Spleen (tissue), 11 donors: ENCODE measurements around the gene C11orf71. TPM values are rescaled to one million over a fixed set of nuclear protein-coding genes. Genes with fewer than 3 reads are reported as not detected.

Experiments
- DNase-seq: peaks from one replicate; pipeline ENCODE4 v3.0.0-alpha.2; 2020
- H3K27ac ChIP-seq, 8 donors: fragments of 200-600 bp; sonication (generic) in 7 of 8; 1 replicate in 4 of 8; 2 replicates in 4 of 8; pipeline versions ENCODE4 v1.5.0 to v1.8.0; 2016 to 2021; ENCODE audit warnings: inconsistent platforms in 4 of 8, mild to moderate bottlenecking in 4 of 8, moderate library complexity in 1 of 8
- H3K27me3 ChIP-seq, 7 donors: fragments of 200-600 bp; sonication (generic) in 6 of 7; replicated peaks in 1 of 7; 1 replicate in 4 of 7; 2 replicates in 3 of 7; pipeline versions ENCODE4 v1.5.0 to v1.8.0; 2016 to 2021; ENCODE audit warnings: inconsistent platforms in 3 of 7, mild to moderate bottlenecking in 1 of 7
- H3K36me3 ChIP-seq, 6 donors: fragments of 200-600 bp; sonication (generic) in 5 of 6; 1 replicate in 4 of 6; 2 replicates in 2 of 6; pipeline versions ENCODE4 v1.5.0 to v1.8.0; 2016 to 2021; ENCODE audit warnings: inconsistent platforms in 2 of 6
- H3K4me1 ChIP-seq, 6 donors: fragments of 200-600 bp; sonication (generic) in 5 of 6; 1 replicate in 3 of 6; 2 replicates in 3 of 6; pipeline versions ENCODE4 v1.5.0 to v1.8.0; 2016 to 2021; ENCODE audit warnings: inconsistent platforms in 3 of 6
- H3K4me3 ChIP-seq, 8 donors: fragments of 200-600 bp; sonication (generic) in 7 of 8; 1 replicate in 4 of 8; 2 replicates in 4 of 8; pipeline versions ENCODE4 v1.5.0 to v1.8.0; 2016 to 2021; ENCODE audit warnings: inconsistent platforms in 4 of 8, mild to moderate bottlenecking in 4 of 8, moderate library complexity in 2 of 8
- H3K9me3 ChIP-seq, 8 donors: fragments of 200-600 bp; sonication (generic) in 7 of 8; 1 replicate in 4 of 8; 2 replicates in 4 of 8; pipeline versions ENCODE4 v1.5.0 to v1.8.0; 2016 to 2021; ENCODE audit warnings: inconsistent platforms in 4 of 8
- CTCF ChIP-seq, 11 experiments: fragments of 200-600 bp in 7 of 11; fragments of 450-650 bp in 4 of 11; sonication (generic) in 4 of 11; IDR thresholded peaks in 8 of 11; conservative IDR thresholded peaks in 3 of 11; 1 replicate in 7 of 11; 2 replicates in 4 of 11; pipeline versions ENCODE4 v1.4.0 to v1.8.0; 2016 to 2021; ENCODE audit warnings: antibody characterized with exemption in 11 of 11, inconsistent platforms in 4 of 11, mild to moderate bottlenecking in 1 of 11
- POLR2A ChIP-seq, 3 donors: fragments of 450-650 bp; IDR thresholded peaks; one replicate each; pipeline ENCODE4 v1.5.1; 2017; ENCODE audit warnings: antibody characterized with exemption in 3 of 3, mild to moderate bottlenecking in 1 of 3
- POLR2AphosphoS5 ChIP-seq, 3 donors: sonication (generic); formaldehyde crosslinking; IDR thresholded peaks; one replicate each; pipeline ENCODE4 v1.5.1; 2017; ENCODE audit warnings: antibody characterized with exemption in 3 of 3
- WGBS, 5 donors: extraction: QIAGEN DNeasy Blood & Tissue Kit in 3 of 5; methylation state at CpG; one replicate each; pipeline versions ENCODE4 v1.1.5 to v1.1.7; 2013 to 2018; 5-methylcytosine and 5-hydroxymethylcytosine counted together
- intact Hi-C: fragments of 100-400 bp; cut with DNase I; formaldehyde crosslinking; loops from one replicate; pipeline ENCODE4 v1.15.0; 2023; ENCODE audit warnings: low total_unique reads
- polyA plus RNA-seq, 3 donors: library from polyadenylated mRNA; stranded (reverse); fragments of 200-250 nt; gene quantifications; one replicate each; pipeline ENCODE4 v1.2.1, GENCODE V29; 2013
- total RNA-seq, 7 donors: library from RNA; depleted of rRNA in 3 of 7; stranded (reverse); fragments of >200 nt in 3 of 7; fragmentation: NEBNext Ultra II Directional in 4 of 7; extraction: Animal tissue kit (Norgen Biotek cat#: 25700) in 4 of 7; gene quantifications; one replicate each; pipeline versions ENCODE4 v1.1.0 to v1.2.1, GENCODE V29; 2016 to 2021
- donor health status: healthy with polysubstance abuse.
- donor health status: DM: no; HTN: no; CAD: no; lungs with moderate emphysema.
- donor health status: DM: no; HTN: no; CAD: no.
- donor health status: Bipolar disorder and iron deficiency.
- donor health status: healthy.
- donor health status: DM: no; HTN: no; CAD: no.
- donor health status: DM: yes; HTN: yes; CAD: no.

The C11orf71 gene
- total and polyA plus RNA-seq, 10 donors, result 6.9 to 15.2 (median 11.1) TPM

- H3K9me3 ChIP-seq, result peaks cover 0 to 7% (median 0%) of the 10 kb centered on the region in 8 donors
- H3K4me3 ChIP-seq, result no peak overlapping the region
- H3K36me3 ChIP-seq, result no peaks in the 10 kb centered on the region
- H3K27me3 ChIP-seq, result peaks cover 0 to 4% (median 0%) of the 10 kb centered on the region in 7 donors
- no peaks in the 10 kb centered on the region for H3K4me1 ChIP-seq
- intact Hi-C loops, result no loop called here
- TF ChIP-seq CTCF (IDR thresholded peaks at IDR 0.05 in 8 of 11, conservative IDR thresholded peaks at IDR 0.05 in 3 of 11) (no peak), POLR2AphosphoS5 (IDR thresholded peaks at IDR 0.05) (no peak), POLR2A (IDR thresholded peaks at IDR 0.05) (no peak)
- H3K27ac ChIP-seq, result no peak overlapping the region
- DNase-seq, result no peak
- 86 to 89% (median 87%) methylated on average over 2 of the region's 2 CpGs for WGBS, 5 donors
These were observed 14.2 kb downstream of the C11orf71 start for GRCh38 chr11:114386131-114386530.

GRCh38 chr11:114384487-114384886, 15.8 kb downstream of the C11orf71 start:
- intact Hi-C loops, result no loop called here
- Histone ChIP-seq H3K36me3 (no peaks in the 10 kb centered on the region), H3K4me3 (no peak overlapping the region), H3K9me3 (peaks cover 0 to 7% (median 0%) of the 10 kb centered on the region in 8 donors), H3K4me1 (no peaks in the 10 kb centered on the region), H3K27ac (no peak overlapping the region), H3K27me3 (peaks cover 0 to 7% (median 0%) of the 10 kb centered on the region in 7 donors)
- 84 to 95% (median 93%) methylated on average over 1 of the region's 1 CpG for WGBS, 5 donors
- TF ChIP-seq CTCF (IDR thresholded peaks at IDR 0.05 in 8 of 11, conservative IDR thresholded peaks at IDR 0.05 in 3 of 11) (no peak), POLR2A (IDR thresholded peaks at IDR 0.05) (no peak), POLR2AphosphoS5 (IDR thresholded peaks at IDR 0.05) (no peak)
- DNase-seq, result no peak

- H3K4me3 ChIP-seq, result no peak overlapping the region
- H3K27ac ChIP-seq, result no peak overlapping the region
- H3K27me3 ChIP-seq, result peaks cover 0 to 10% (median 0%) of the 10 kb centered on the region in 7 donors
- WGBS, 5 donors, result 65 to 100% (median 82%) methylated on average over 3 of the region's 3 CpGs
- TF ChIP-seq POLR2AphosphoS5 (IDR thresholded peaks at IDR 0.05), result no peak
- TF ChIP-seq POLR2A (IDR thresholded peaks at IDR 0.05), result no peak
- no peak for TF ChIP-seq CTCF (IDR thresholded peaks at IDR 0.05 in 8 of 11, conservative IDR thresholded peaks at IDR 0.05 in 3 of 11)
- intact Hi-C loops, result no loop called here
- DNase-seq, result no peak
- no peaks in the 10 kb centered on the region for H3K4me1 ChIP-seq
- no peaks in the 10 kb centered on the region for H3K36me3 ChIP-seq
- H3K9me3 ChIP-seq, result peaks cover 0 to 7% (median 0%) of the 10 kb centered on the region in 8 donors
These were observed 17.8 kb downstream of the C11orf71 start for GRCh38 chr11:114382509-114382908.

GRCh38 chr11:114379394-114380069, 20.8 kb downstream of the C11orf71 start:
- no peaks in the 10 kb centered on the region for H3K4me1 ChIP-seq
- WGBS, 5 donors, result 87 to 96% (median 88%) methylated on average over 4 to 5 of the region's 5 CpGs
- DNase-seq, result no peak
- H3K36me3 ChIP-seq, result no peaks in the 10 kb centered on the region
- peaks cover 0 to 10% (median 0%) of the 10 kb centered on the region in 7 donors for H3K27me3 ChIP-seq
- H3K4me3 ChIP-seq, result no peak overlapping the region
- intact Hi-C loops, result no loop called here
- TF ChIP-seq POLR2A (IDR thresholded peaks at IDR 0.05) (no peak), POLR2AphosphoS5 (IDR thresholded peaks at IDR 0.05) (no peak), CTCF (IDR thresholded peaks at IDR 0.05 in 8 of 11, conservative IDR thresholded peaks at IDR 0.05 in 3 of 11) (no peak)
- H3K9me3 ChIP-seq, result peaks cover 0 to 7% (median 0%) of the 10 kb centered on the region in 8 donors
- H3K27ac ChIP-seq, result no peak overlapping the region
